Subcutaneous abdominal adipose tissue (tissue), 5 donors: ENCODE measurements around the gene SEC63.
"Not testable (repeated sequence)": the region's sequence is repeated elsewhere in the genome, so short reads cannot be mapped to it uniquely, and the experiment has no call there.

Source experiments
- H3K27ac ChIP-seq: one replicate; pipeline ENCODE4 v1.7.0; 2013; ENCODE audit warnings: low read depth, mild to moderate bottlenecking, inconsistent platforms, low read length, moderate library complexity
- H3K27me3 ChIP-seq, 5 donors: one replicate each; pipeline ENCODE4 v1.7.0; 2013; ENCODE audit warnings: low read length in 5 of 5, inconsistent platforms in 1 of 5; ENCODE audit not compliant: control insufficient read depth in 5 of 5, insufficient read depth in 4 of 5
- H3K36me3 ChIP-seq, 5 donors: one replicate each; pipeline ENCODE4 v1.7.0; 2013; ENCODE audit warnings: low read length in 5 of 5; ENCODE audit not compliant: control insufficient read depth in 5 of 5, insufficient read depth in 5 of 5
- H3K4me1 ChIP-seq, 5 donors: one replicate each; pipeline ENCODE4 v1.7.0; 2013; ENCODE audit warnings: low read length in 5 of 5, mild to moderate bottlenecking in 3 of 5, moderate library complexity in 1 of 5; ENCODE audit not compliant: control insufficient read depth in 5 of 5, insufficient read depth in 5 of 5
- H3K4me3 ChIP-seq, 5 donors: one replicate each; pipeline ENCODE4 v1.7.0; 2013; ENCODE audit warnings: low read length in 5 of 5, low read depth in 1 of 5
- H3K9ac ChIP-seq, 5 donors: one replicate each; pipeline ENCODE4 v1.7.0; 2013; ENCODE audit warnings: low read length in 5 of 5, mild to moderate bottlenecking in 4 of 5, moderate library complexity in 3 of 5
- H3K9me3 ChIP-seq, 5 donors: one replicate each; pipeline ENCODE4 v1.7.0; 2013; ENCODE audit warnings: low read length in 5 of 5; ENCODE audit not compliant: control insufficient read depth in 5 of 5
- donor health status: healthy.
- donor health status: healthy.
- donor health status: healthy.
- donor health status: healthy.
- donor health status: healthy.

SEC63 gene

DNA sequence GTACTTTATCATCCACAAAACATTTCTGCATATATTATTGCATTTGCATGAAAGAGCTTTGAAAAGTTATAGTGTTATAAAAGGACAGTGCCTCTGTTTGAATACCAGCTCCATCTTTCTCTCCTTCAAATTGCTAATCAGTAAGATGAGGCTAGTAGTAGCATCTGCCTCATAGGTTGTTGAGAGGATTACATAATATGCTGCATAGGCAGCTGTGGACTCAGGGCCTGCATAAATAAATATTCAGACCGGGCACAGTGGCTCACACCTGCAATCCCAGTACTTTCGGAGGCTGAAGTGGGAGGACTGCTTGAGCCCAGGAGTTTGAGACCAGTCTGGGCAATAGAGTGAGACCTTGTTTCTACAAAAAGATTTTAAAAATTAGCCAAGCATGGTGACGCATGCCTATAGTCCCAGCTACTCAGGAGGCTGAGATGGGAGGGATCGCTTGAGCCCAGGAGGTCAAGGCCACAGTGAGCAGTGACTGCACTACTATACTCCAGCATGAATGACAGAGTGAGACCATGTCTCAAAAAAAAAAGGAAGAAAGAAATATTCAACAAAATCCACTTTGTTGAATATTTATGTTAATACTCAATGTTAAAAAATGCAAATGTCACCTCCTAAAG lies 18.3 kb upstream of the SEC63 start:
- no peaks in the 10 kb centered on the region for H3K4me1 ChIP-seq
- no peaks in the 10 kb centered on the region for H3K9me3 ChIP-seq
- H3K4me3 ChIP-seq = no peak overlapping the region
- H3K27ac ChIP-seq = no peak overlapping the region
- no peaks in the 10 kb centered on the region for H3K36me3 ChIP-seq
- no peaks in the 10 kb centered on the region for H3K27me3 ChIP-seq
- no peak overlapping the region for H3K9ac ChIP-seq

GRCh38 chr6:107973594-107973993 lies 15.6 kb upstream of the SEC63 start:
- no peaks in the 10 kb centered on the region for H3K9me3 ChIP-seq
- H3K9ac ChIP-seq = no peak overlapping the region
- H3K27me3 ChIP-seq = no peaks in the 10 kb centered on the region
- no peaks in the 10 kb centered on the region for H3K36me3 ChIP-seq
- H3K27ac ChIP-seq = no peak overlapping the region
- no peak overlapping the region for H3K4me3 ChIP-seq
- no peaks in the 10 kb centered on the region for H3K4me1 ChIP-seq

DNA sequence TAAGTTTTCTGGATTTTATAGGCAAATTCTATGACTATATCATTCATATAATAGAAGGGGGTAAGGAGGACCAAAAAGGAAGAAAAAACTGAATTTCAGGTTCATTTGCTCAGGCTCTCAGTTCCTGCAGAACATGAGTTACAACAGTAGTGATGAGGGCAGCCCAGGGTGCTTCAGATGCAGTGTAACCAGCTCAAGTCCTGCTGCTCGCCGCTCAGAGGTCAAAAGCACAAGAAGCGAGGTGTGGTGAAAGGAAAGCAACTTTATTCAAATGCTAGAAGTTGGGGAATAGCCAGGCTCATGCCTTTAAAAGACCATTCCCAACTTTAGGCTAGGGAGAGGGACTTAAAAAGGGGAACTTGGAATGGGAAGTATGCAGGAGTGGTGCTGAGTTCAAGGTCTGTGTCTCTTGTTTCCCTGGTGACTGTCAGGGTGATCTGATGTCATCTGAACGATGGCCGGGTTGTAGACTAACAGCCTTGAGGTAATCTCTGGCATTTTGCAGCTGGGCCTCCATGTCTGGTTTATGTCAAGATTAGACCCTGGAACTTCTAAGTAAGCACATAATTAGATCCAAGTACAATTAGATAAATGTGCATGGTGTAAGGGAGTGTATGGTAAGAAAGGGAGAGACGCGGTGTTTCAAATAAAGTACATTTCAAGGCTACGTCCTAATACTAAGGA lies 14.5 kb upstream of the SEC63 start:
- no peaks in the 10 kb centered on the region for H3K9me3 ChIP-seq
- H3K4me3 ChIP-seq = no peak overlapping the region
- H3K27me3 ChIP-seq = no peaks in the 10 kb centered on the region
- no peak overlapping the region for H3K27ac ChIP-seq
- H3K9ac ChIP-seq = no peak overlapping the region
- H3K36me3 ChIP-seq = no peaks in the 10 kb centered on the region
- no peaks in the 10 kb centered on the region for H3K4me1 ChIP-seq

- Histone ChIP-seq H3K4me3 (no peak overlapping the region), H3K9ac (no peak overlapping the region), H3K27ac (no peak overlapping the region), H3K9me3 (no peaks in the 10 kb centered on the region), H3K27me3 (no peaks in the 10 kb centered on the region), H3K4me1 (no peaks in the 10 kb centered on the region), H3K36me3 (no peaks in the 10 kb centered on the region)
Measured at GRCh38 chr6:107971181-107971580, 13.2 kb upstream of the SEC63 start.

- Histone ChIP-seq H3K27ac (no peak overlapping the region), H3K27me3 (no peaks in the 10 kb centered on the region), H3K4me3 (no peak overlapping the region), H3K4me1 (no peaks in the 10 kb centered on the region), H3K9ac (no peak overlapping the region), H3K9me3 (no peaks in the 10 kb centered on the region), H3K36me3 (no peaks in the 10 kb centered on the region)
Measured at GRCh38 chr6:107970255-107970654, 12.2 kb upstream of the SEC63 start.

DNA sequence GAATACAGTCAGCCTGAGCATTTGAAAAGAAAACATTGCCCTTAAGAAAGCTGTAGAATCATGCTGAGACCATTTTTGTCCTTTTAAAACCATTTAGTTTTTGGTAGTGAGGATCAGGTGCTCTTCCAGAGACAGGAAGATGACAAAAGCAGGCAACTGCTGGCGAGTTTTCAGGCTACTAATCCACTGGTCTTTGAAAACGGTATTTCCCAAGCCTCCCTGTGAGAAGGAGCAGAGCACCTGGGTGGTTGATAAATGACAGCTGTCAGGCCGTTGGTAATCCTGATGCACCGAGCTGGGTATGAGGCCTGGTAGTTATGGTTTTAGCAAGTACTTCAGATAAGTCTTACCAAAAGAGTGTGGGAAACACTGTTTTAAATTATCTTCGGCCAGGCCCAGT lies 10.1 kb upstream of the SEC63 start:
- Histone ChIP-seq H3K9me3 (no peaks in the 10 kb centered on the region), H3K4me1 (no peaks in the 10 kb centered on the region), H3K4me3 (no peak overlapping the region), H3K27ac (no peak overlapping the region), H3K36me3 (no peaks in the 10 kb centered on the region), H3K27me3 (no peaks in the 10 kb centered on the region), H3K9ac (no peak overlapping the region)

DNA sequence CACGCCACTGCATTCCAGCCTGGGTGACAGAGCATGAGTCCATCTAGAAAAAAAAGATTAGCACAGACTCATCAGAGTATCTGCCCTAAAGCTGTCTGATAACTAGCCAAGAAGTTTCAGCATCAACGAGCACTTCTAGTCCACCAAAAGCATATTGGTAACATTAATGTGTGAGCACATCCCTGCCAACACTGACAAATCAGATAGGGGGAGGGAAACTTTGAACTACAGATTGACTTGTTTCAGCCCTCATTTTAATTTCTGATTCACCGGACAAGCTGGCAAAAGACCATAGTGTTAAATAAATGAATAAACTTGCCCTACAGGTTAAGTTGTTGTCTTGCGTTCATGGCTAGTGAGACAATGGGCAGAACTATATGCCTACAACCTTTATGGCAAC lies 7.7 kb upstream of the SEC63 start:
- Histone ChIP-seq H3K36me3 (no peaks in the 10 kb centered on the region), H3K27ac (no peak overlapping the region), H3K9ac (no peak overlapping the region), H3K27me3 (no peaks in the 10 kb centered on the region), H3K9me3 (no peaks in the 10 kb centered on the region), H3K4me3 (no peak overlapping the region), H3K4me1 (no peaks in the 10 kb centered on the region)

DNA sequence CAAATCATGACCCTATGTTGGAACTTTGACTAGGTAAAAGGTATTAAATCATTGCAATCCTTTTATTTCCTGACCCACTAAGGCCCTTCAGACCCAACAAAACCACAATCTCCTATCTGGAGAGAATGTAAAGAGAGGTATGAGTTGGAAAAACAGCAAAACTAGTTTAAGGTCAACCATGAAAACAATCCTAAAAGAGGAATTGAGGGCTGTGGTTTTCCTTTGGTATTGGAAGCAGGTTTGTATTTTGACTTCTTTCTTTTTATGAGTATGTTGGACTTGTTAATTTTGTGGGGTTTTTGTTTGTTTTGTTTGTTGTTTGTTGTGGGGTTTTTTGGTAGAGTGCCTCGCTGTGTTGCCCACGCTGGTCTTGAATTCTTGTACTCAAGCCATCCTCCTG lies 4.7 kb upstream of the SEC63 start:
- no peaks in the 10 kb centered on the region for H3K9me3 ChIP-seq
- no peak overlapping the region for H3K4me3 ChIP-seq
- no peaks in the 10 kb centered on the region for H3K36me3 ChIP-seq
- no peak overlapping the region for H3K9ac ChIP-seq
- H3K27ac ChIP-seq = no peak overlapping the region
- no peaks in the 10 kb centered on the region for H3K27me3 ChIP-seq
- peaks cover 0 to 4% (median 0%) of the 10 kb centered on the region in 5 donors for H3K4me1 ChIP-seq

GRCh38 chr6:107959392-107959791 lies 1.4 kb upstream of the SEC63 start:
- no peak overlapping the region for H3K9ac ChIP-seq
- no peaks in the 10 kb centered on the region for H3K27me3 ChIP-seq
- no peak overlapping the region for H3K27ac ChIP-seq
- no peak overlapping the region for H3K4me3 ChIP-seq
- H3K4me1 ChIP-seq = peaks cover 0 to 25% (median 24%) of the 10 kb centered on the region in 5 donors
- H3K36me3 ChIP-seq = no peaks in the 10 kb centered on the region
- no peaks in the 10 kb centered on the region for H3K9me3 ChIP-seq

GRCh38 chr6:107958689-107959362 lies 818 bp upstream of the SEC63 start:
- H3K4me1 ChIP-seq = peaks cover 0 to 25% (median 24%) of the 10 kb centered on the region in 5 donors
- peak overlapping the region; percentile 56 to 72 (median 65) for H3K4me3 ChIP-seq
- H3K36me3 ChIP-seq, H3K27me3 ChIP-seq, H3K9me3 ChIP-seq, H3K27ac ChIP-seq: not testable (repeated sequence)
- H3K9ac ChIP-seq = peak overlapping the region in 3 of 5 donors; percentile 71 to 77 (median 75)
